GM20000 (cell line): ENCODE data around the gene GALNT2.

ENCODE experiments used
- DNase-seq: peaks from one replicate; pipeline ENCODE4 v3.0.0; 2012; ENCODE audit warnings: low spot score
- TF ChIP-seq, protein P1 (sequence below): IDR thresholded peaks from 2 replicates; pipeline ENCODE4 v1.5.1; 2012; ENCODE audit warnings: mild to moderate bottlenecking, control low read depth; ENCODE audit errors: extremely low read depth, missing control alignments

The GALNT2 gene

DNA sequence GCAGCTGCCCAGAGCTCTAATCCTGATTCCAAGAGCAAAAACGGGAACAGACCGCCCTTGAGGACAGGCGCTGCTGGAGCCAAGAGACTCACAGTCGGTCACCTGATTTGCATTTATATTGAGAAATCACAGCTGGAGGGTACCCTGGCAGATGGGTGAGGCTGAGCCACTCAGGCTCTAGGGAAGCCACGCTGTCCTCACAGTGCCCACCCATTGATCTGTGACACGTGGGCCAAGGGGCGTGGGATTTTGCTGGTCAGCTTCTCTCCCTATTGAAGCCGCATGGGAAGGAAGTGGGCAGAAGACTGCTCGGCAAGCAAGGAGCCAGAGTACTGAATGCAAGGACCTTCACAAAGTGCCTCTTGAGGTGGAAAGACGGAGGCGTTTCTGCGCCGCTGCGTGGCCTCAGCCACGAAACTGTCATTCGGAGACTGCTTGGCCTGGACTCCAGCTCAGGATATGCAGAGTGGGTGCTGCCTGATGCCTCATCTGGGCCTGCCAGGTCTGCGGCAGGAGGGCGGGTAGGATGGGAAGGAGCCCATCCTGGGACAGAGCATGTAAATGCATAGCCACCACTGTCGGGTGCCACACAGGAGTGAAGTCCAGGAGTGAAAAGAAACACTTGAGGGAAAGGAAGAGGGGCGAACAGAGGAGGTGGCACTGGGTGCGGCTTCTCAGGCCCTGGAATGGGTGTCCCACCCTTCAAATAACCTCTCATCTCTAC is 219.3 kb downstream of the GALNT2 start:
- TF ChIP-seq, protein P1, sequence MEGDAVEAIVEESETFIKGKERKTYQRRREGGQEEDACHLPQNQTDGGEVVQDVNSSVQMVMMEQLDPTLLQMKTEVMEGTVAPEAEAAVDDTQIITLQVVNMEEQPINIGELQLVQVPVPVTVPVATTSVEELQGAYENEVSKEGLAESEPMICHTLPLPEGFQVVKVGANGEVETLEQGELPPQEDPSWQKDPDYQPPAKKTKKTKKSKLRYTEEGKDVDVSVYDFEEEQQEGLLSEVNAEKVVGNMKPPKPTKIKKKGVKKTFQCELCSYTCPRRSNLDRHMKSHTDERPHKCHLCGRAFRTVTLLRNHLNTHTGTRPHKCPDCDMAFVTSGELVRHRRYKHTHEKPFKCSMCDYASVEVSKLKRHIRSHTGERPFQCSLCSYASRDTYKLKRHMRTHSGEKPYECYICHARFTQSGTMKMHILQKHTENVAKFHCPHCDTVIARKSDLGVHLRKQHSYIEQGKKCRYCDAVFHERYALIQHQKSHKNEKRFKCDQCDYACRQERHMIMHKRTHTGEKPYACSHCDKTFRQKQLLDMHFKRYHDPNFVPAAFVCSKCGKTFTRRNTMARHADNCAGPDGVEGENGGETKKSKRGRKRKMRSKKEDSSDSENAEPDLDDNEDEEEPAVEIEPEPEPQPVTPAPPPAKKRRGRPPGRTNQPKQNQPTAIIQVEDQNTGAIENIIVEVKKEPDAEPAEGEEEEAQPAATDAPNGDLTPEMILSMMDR = no peak
- DNase-seq = no peak

DNA sequence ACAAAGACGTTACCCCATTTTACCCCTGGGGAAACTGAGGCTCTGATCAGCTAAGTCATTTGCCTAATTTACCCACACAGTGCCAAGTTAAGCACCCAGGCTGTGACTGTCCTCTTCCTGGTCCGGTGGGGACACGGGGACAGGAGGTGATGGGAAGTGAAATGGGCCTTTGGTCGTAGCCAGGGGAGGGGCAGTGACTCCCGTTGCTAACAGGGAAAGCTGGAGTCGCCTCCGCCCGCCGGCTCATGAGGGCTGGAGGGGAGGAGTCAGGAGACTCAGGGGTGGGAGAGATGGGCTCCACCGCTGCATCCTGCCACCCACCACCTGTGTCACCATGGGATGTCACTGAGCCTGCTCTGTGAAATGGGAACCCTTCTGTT is 219.8 kb downstream of the GALNT2 start:
- no peak for DNase-seq
- TF ChIP-seq, protein P1 = no peak

GRCh38 chr1:230287674-230288315 is 220.8 kb downstream of the GALNT2 start:
- TF ChIP-seq, protein P1 = no peak
- DNase-seq = no peak

DNA sequence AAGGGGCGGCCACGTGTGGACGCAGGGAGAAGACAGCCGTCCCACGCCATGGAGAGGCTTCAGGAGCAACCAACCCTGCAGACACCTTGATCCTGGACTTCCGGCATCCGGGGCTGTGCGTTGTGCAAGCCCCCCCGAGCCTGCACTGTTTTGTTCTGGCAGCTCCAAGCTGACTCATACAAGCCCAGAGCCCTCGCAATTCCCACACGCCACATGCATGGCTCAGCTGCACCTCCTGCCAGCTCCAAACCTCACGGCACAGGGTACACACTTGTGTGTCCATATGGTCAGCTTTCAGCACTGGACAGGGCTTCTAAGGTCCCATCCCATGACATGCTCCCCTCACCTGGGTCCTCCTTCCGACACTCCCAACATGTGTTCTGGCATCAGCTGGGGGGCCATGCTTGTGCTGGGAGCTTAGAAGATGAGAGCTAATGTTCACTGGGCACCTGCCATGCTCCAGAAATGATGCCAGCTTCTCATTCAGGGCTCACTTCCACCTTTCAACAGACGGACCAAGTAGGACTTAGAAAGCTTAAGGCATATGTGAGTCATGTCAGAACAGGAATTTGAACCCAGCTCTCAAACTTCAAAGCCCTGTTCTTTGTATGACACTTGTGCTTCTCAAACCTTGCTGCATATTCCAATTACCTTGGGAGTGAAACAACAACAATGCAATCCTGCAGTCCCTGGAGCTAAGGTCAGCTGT is 221.8 kb downstream of the GALNT2 start:
- TF ChIP-seq, protein P1 = no peak
- no peak for DNase-seq

DNA sequence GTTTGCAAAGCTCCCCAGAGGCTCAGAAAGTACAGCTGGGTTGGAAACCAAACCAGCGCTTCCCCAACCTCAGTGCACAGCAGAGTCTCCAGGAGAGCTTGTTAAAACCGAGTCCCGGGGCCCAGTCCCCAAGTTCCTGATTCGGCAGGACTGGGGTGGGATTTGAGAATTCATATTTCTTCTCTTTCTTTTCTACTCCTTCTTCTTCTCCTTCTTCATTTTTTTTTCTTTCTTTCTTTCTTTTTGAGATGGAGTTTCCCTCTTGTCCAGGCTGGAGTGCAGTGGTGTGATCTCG is 222.3 kb downstream of the GALNT2 start:
- DNase-seq = no peak

DNA sequence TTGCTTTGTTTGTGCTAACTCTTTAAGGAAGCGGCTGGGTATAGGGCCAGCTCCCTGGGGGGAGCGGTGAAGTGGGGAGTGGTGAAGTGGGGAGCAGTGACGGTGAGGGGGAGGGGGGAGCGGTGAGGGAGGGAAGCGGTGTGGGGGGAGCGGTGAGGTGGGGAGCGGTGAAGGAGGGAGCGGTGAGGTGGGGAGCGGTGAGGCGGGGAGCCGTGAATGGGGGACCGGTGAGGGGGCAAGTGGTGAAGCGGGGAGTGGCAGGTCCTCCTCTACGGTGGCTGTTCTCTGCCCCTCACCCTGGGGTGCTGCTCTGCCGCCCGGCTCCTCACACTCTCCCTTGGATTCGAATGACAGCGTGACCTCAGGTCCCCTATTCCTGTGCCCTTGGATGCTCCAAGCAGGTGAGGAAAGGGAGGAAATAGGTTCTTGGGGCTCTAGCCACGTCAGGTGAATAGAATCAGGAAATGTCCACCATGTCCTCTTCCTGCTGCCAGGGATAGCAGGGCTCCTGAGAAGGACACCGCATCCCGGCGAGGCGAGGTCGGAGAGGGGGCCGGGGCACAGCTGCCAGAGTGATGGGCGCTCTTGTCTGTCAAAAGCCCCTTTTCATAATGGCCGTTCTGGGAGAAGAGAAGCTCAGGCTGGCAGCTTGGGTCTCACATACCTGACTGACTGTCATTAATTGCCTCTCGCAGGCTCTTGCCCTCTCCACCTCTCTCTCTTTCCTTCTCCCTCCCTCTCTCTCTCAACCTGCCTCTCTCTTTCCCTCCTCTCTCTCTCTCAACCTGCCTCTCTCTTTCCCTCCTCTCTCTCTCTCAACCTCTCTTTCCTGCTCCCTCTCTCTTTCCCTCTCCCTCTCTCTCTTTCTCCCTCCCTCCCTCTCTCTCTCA is 224.9 kb downstream of the GALNT2 start:
- DNase-seq = no peak
- TF ChIP-seq, protein P1 = no peak

More for the DNA sequence above, 222.3 kb downstream of the GALNT2 start:
- TF ChIP-seq, protein P1 = no peak
